ENCODE data around the gene IL10RB. TPM values are rescaled to one million over a fixed set of nuclear protein-coding genes. Genes with fewer than 3 reads are reported as not detected.

Gene IL10RB
- total and polyA plus RNA-seq, 10 of the 15 experiments (the other 5 are each of a cell fraction or from before 2014, with no cell fraction given): 15.0 to 55.1 (median 34.9) TPM

- ATAC-seq: no peak
- ChIA-PET POLR2A (interaction anchor here (0.6 kb wide), 1 partner anchor 38 kb away, joined by 4 read pairs; no protein-coding TSS in a partner anchor), RAD21 (ENCODE audit: unreplicated experiment) (interaction anchor here (1.5 to 2.5 kb wide), 3 partner anchors 12 to 109 kb away, joined by 4 to 9 read pairs (median 4); partner anchors contain the start of genes IFNAR1 and IFNAR2), SMC1A (ENCODE audit: uncharacterized antibody, unreplicated experiment) (interaction anchor here (0.6 to 1.6 kb wide), 5 partner anchors 12 to 630 kb away, joined by 3 to 5 read pairs (median 3); partner anchors contain the start of gene IFNAR1), CTCF (interaction anchor here (0.9 to 1.8 kb wide), 3 partner anchors 15 to 116 kb away, joined by 3 to 7 read pairs (median 4); no protein-coding TSS in a partner anchor)
- H3K36me3 ChIP-seq (ENCODE audit: control insufficient read depth in 2 of 2, insufficient read depth in 2 of 2, low read length in 1 of 2): no peaks in the 10 kb centered on the region
- H3K79me2 ChIP-seq (ENCODE audit: control insufficient read depth, insufficient read depth, low read length): no peaks in the 10 kb centered on the region
- no TSS peak for BruUV-seq (replicated peaks)
- no peak overlapping the region for H2AFZ ChIP-seq (ENCODE audit: control insufficient read depth, low read depth, low read length)
- DNase-seq (ENCODE audit: low read depth, low spot score): no peak
- H3K9me3 ChIP-seq (replicated peaks; ENCODE audit: control insufficient read depth, insufficient read depth, low read length): peaks cover 7% of the 10 kb centered on the region; the same call in 2 of the 3 replicates
- H4K20me1 ChIP-seq (ENCODE audit: control insufficient read depth, insufficient read depth): no peaks in the 10 kb centered on the region
- no peak overlapping the region for H3K27ac ChIP-seq (ENCODE audit: control insufficient read depth, insufficient read depth)
- FAIRE-seq: no peak
- H3K9ac ChIP-seq (ENCODE audit: control insufficient read depth, insufficient read depth, low read length): no peak overlapping the region
- H3K4me1 ChIP-seq (ENCODE audit: control insufficient read depth, insufficient read depth, low read length): peaks cover 12% of the 10 kb centered on the region
- in situ Hi-C loops (cut with MboI) (no loop called here), intact Hi-C loops (cut with micrococcal nuclease; ENCODE audit: unreplicated experiment) (no loop called here)
- H3K27me3 ChIP-seq (replicated peaks in 1 of 2; ENCODE audit: control insufficient read depth in 2 of 2, insufficient read depth in 2 of 2, low read length in 1 of 2): no peaks in the 10 kb centered on the region
- H3K4me3 ChIP-seq: no peak overlapping the region
- no peak overlapping the region for H3K4me2 ChIP-seq (ENCODE audit: control insufficient read depth, insufficient read depth)
- 49% methylated on average over 4 of the region's 4 CpGs for WGBS (ENCODE audit: insufficient coverage, insufficient replicate concordance, low lambda C conversion rate, missing lambda C conversion rate)
- TF ChIP-seq POLR2A (IDR thresholded peaks at IDR 0.05; ENCODE audit: low read depth, low read length) (no peak), PAX5 (IDR thresholded peaks at IDR 0.05; ENCODE audit: borderline replicate concordance, low read depth, low read length) (no peak), SP1 (IDR thresholded peaks at IDR 0.05; ENCODE audit: low read depth, low read length) (no peak), FOS (IDR thresholded peaks at IDR 0.05; ENCODE audit: borderline replicate concordance, extremely low read depth, insufficient read length) (no peak), ZNF622 (IDR thresholded peaks at IDR 0.05) (no peak), CTCF (IDR thresholded peaks at IDR 0.05 in 2 of 3, conservative IDR thresholded peaks at IDR 0.05 in 1 of 3; ENCODE audit: control insufficient read depth in 2 of 3, extremely low read depth in 1 of 3, insufficient read depth in 1 of 3, low read depth in 3 of 3, low read length in 3 of 3) (no peak), MAX (IDR thresholded peaks at IDR 0.05; ENCODE audit: low read depth, low read length) (no peak), SREBF2 (IDR thresholded peaks at IDR 0.05; ENCODE audit: low read length) (no peak), ZNF274 (IDR thresholded peaks at IDR 0.05; ENCODE audit: insufficient read depth, insufficient read length) (no peak), BCLAF1 (IDR thresholded peaks at IDR 0.05) (no peak), EED (IDR thresholded peaks at IDR 0.05; ENCODE audit: low read depth) (no peak), IRF3 (IDR thresholded peaks at IDR 0.05) (no peak), BMI1 (IDR thresholded peaks at IDR 0.05; ENCODE audit: borderline replicate concordance) (no peak), IKZF2 (IDR thresholded peaks at IDR 0.05) (no peak), PBX3 (IDR thresholded peaks at IDR 0.05; ENCODE audit: insufficient replicate concordance, low read depth, low read length) (no peak)
Observed at GRCh38 chr21:33313611-33314010, 47.4 kb downstream of the IL10RB start.
